ENCODE measurements around the gene ZNF587. TPM values are rescaled to one million over a fixed set of nuclear protein-coding genes. Genes with fewer than 3 reads are reported as not detected.
"Not testable (repeated sequence)": the region's sequence is repeated elsewhere in the genome, so short reads cannot be mapped to it uniquely, and the experiment has no call there.

Gene ZNF587
- 10 to 100 TPM; 51.9 to 80.7 (median 61.0) TPM for total RNA-seq
- long read RNA-seq, donor 1, partial matches to known transcripts = 0 of 1 reads
- long read RNA-seq, donor 1, other reads (novel, unspliced or antisense) = 1 of 1 reads
- long read RNA-seq, donor 2, full-length matches to known transcripts = 1 of 7 reads
- long read RNA-seq, donor 2, partial matches to known transcripts = 0 of 7 reads
- long read RNA-seq, donor 2, other reads (novel, unspliced or antisense) = 6 of 7 reads

DNA sequence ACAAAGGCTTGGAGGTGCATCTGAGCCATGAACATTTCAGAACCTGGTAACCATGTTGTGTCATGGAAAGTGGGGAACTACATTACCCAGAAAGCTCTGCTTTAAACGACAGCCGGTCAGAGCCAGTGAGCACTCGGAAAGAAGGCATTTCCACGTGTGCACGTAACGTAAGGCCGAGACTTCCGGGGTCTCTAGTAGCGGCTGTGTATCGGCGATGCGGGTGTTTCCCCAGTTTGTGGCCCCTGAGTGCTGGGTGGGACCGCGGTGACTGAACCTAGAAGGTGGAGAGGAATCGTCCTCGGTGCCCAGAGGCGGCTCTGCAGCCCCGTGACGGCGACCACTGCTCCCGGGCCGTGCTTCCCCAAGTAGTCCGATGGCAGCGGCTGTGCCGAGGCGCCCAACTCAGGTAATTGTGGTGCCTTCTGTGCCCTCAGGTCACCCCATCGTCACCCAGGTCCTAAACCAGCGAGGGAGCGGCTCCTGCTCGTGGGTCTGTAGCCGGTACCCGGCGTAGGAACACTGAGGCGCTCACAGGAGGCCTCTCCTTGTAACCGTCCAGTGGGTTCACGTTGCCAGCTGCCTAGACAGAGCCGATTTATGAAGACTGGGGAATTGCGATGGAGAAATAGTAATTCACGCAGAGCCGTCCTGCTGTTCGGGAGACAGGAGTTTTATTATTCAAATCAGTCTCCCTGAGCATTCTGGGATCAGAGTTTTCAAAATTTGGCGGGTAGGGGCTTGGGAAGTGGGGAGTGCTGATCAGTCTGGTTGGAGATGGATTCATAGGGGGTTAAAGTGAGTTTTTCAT is at the start of gene ZNF587:
ZNF587 (plus strand) TSS at position 194 of the 808 bp plus-strand sequence; CDS start at position 374, 180 bp downstream.
- Histone ChIP-seq H3K4me1 (ENCODE audit: low read depth) (peaks cover 17% of the 10 kb centered on the region), H3K4me3 (peak within 1 kb of the TSS; percentile 72)
- H3K36me3 ChIP-seq (ENCODE audit: low read depth); intact Hi-C loops (cut with DNase I, micrococcal nuclease); H3K9me3 ChIP-seq: not testable (repeated sequence)
- DNase-seq = peak; percentile 74 to 86 (median 83)
- ATAC-seq = peak; percentile 95

- H3K4me1 ChIP-seq (ENCODE audit: low read depth) = peaks cover 24% of the 10 kb centered on the region
- no peak for ATAC-seq
- no peak for DNase-seq
- TF ChIP-seq CTCF (IDR thresholded peaks at IDR 0.05) = no peak
- H3K9me3 ChIP-seq = no peaks in the 10 kb centered on the region
- H3K36me3 ChIP-seq (ENCODE audit: low read depth) = no peaks in the 10 kb centered on the region
- H3K4me3 ChIP-seq = no peak overlapping the region
- intact Hi-C loops (cut with DNase I, micrococcal nuclease) = no loop called here
Measured at GRCh38 chr19:57800696-57801095, 49.0 kb upstream of the ZNF587 start.

DNA sequence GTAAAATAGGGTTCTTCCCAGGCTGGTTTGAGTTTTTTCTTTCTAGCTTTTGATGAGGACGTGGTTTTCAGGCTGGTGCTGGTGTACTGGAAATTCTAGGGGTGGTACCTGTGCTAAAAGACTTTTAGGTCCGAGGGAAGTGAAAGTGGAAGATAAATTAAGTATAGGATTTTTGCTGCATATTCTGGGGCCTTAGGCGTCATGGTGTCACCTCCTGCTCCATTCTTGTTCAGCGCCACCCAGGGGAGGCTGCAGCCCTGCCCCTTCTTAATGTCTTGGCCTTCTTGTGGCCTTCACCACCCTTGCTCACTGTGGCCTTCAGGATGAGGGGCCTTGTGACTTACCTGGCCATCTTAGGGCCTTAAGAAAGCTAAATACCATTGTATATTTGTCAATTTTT is 47.4 kb upstream of the ZNF587 start:
- DNase-seq (no peak), ATAC-seq (no peak)
- no peak for TF ChIP-seq CTCF (IDR thresholded peaks at IDR 0.05)
- no peak overlapping the region for H3K4me3 ChIP-seq
- no peaks in the 10 kb centered on the region for H3K36me3 ChIP-seq (ENCODE audit: low read depth)
- peaks cover 27% of the 10 kb centered on the region for H3K4me1 ChIP-seq (ENCODE audit: low read depth)
- intact Hi-C loops (cut with DNase I, micrococcal nuclease) = no loop called here
- no peaks in the 10 kb centered on the region for H3K9me3 ChIP-seq

GRCh38 chr19:57803265-57803593 is 46.4 kb upstream of the ZNF587 start:
- no peak for TF ChIP-seq CTCF (IDR thresholded peaks at IDR 0.05)
- intact Hi-C loops (cut with DNase I, micrococcal nuclease) = no loop called here
- DNase-seq (no peak), ATAC-seq (no peak)
- Histone ChIP-seq H3K36me3 (ENCODE audit: low read depth) (no peaks in the 10 kb centered on the region), H3K4me3 (no peak overlapping the region), H3K9me3 (no peaks in the 10 kb centered on the region), H3K4me1 (ENCODE audit: low read depth) (peaks cover 27% of the 10 kb centered on the region)

- H3K4me3 ChIP-seq = peak overlapping the region; percentile 9
- intact Hi-C loops (cut with DNase I, micrococcal nuclease) = no loop called here
- ATAC-seq (peak; percentile 55), DNase-seq (peak; percentile 51 to 66 (median 60))
- peaks cover 27% of the 10 kb centered on the region for H3K4me1 ChIP-seq (ENCODE audit: low read depth)
- no peaks in the 10 kb centered on the region for H3K9me3 ChIP-seq
- no peaks in the 10 kb centered on the region for H3K36me3 ChIP-seq (ENCODE audit: low read depth)
- TF ChIP-seq CTCF (IDR thresholded peaks at IDR 0.05) = no peak
Measured at GRCh38 chr19:57803594-57804325, 45.9 kb upstream of the ZNF587 start.

GRCh38 chr19:57807541-57807940 is 42.1 kb upstream of the ZNF587 start:
- H3K36me3 ChIP-seq (ENCODE audit: low read depth) = no peaks in the 10 kb centered on the region
- intact Hi-C loops (cut with DNase I, micrococcal nuclease) = no loop called here
- no peaks in the 10 kb centered on the region for H3K9me3 ChIP-seq
- peaks cover 21% of the 10 kb centered on the region for H3K4me1 ChIP-seq (ENCODE audit: low read depth)
- ATAC-seq (no peak), DNase-seq (no peak)
- no peak for TF ChIP-seq CTCF (IDR thresholded peaks at IDR 0.05)
- H3K4me3 ChIP-seq = no peak overlapping the region

GRCh38 chr19:57810410-57811295 is 39.0 kb upstream of the ZNF587 start:
- intact Hi-C loops (cut with DNase I, micrococcal nuclease); H3K36me3 ChIP-seq (ENCODE audit: low read depth); ATAC-seq; H3K4me3 ChIP-seq; H3K9me3 ChIP-seq: not testable (repeated sequence)
- H3K4me1 ChIP-seq (ENCODE audit: low read depth) = peaks cover 18% of the 10 kb centered on the region
- DNase-seq = peak in 1 of 3 donors; percentile 44

All from mucosa of descending colon (tissue), 3 donors.